SK-N-MC (cell line): Measurements from ENCODE around the gene CRMP1.

ENCODE experiments used
- DNase-seq: peaks from one replicate; pipeline ENCODE4 v3.0.0-alpha.2; 2011; ENCODE audit warnings: low read depth, low spot score
- H3K27ac ChIP-seq: fragments of 200-600 bp; sonication (generic); 2 replicates; pipeline ENCODE4 v1.5.1; 2016; ENCODE audit warnings: mixed run types
- H3K36me3 ChIP-seq: fragments of 200-600 bp; sonication (generic); 2 replicates; pipeline ENCODE4 v1.6.1; 2017; ENCODE audit warnings: antibody characterized with exemption, low read length, mixed read lengths; ENCODE audit not compliant: insufficient read depth
- H3K4me3 ChIP-seq: fragments of 200-600 bp; sonication (generic); 2 replicates; pipeline ENCODE4 v1.5.1; 2016
- H3K9ac ChIP-seq: fragments of 200-600 bp; sonication (generic); 2 replicates; pipeline ENCODE4 v1.8.0; 2017; ENCODE audit warnings: mixed run types, mixed read lengths; ENCODE audit not compliant: insufficient read length
- H3K9me3 ChIP-seq: fragments of 200-600 bp; sonication (generic); 2 replicates; pipeline ENCODE4 v1.6.1; 2017; ENCODE audit warnings: low read depth, mild to moderate bottlenecking, antibody characterized with exemption, low read length, moderate library complexity, mixed read lengths
- EZH2 ChIP-seq: fragments of 200-600 bp; sonication (generic); IDR thresholded peaks from one replicate; pipeline ENCODE4 v1.6.1; 2017; ENCODE audit warnings: antibody characterized with exemption
- FOXP2 ChIP-seq: optimal IDR thresholded peaks from 2 replicates; pipeline ENCODE3; 2011; ENCODE audit warnings: mild to moderate bottlenecking, moderate library complexity; ENCODE audit not compliant: insufficient read depth; ENCODE audit errors: extremely low read length, control extremely low read depth
- POLR2AphosphoS5 ChIP-seq: IDR thresholded peaks from 2 replicates; pipeline ENCODE4 v1.6.1; 2012; ENCODE audit warnings: mild to moderate bottlenecking, low read depth, low read length, borderline replicate concordance

CRMP1 gene

DNA sequence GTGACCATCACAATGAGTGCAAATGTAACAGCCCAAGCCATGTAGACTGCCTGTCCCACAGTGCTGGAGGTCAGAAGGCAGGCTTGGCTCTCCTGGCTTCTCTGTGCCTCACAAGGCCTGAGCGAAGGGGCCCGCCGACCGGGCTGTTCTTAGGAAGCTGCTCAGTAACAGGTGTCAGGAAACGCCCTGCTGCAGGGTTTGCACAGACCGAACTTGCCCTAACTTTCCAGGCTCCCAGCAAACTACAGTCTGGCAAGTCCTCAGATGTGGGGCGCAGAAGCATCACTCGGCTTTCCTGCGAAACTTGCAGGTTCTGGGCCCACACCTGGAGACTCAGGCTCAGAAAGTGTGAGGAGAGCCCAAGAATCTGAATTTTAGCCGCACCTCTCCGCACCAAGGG, 87.6 kb downstream of the CRMP1 start:
- no peak overlapping the region for H3K27ac ChIP-seq
- no peak overlapping the region for H3K9ac ChIP-seq
- TF ChIP-seq FOXP2: no peak
- TF ChIP-seq EZH2: no peak
- no peak for TF ChIP-seq POLR2AphosphoS5
- H3K4me3 ChIP-seq: no peak overlapping the region
- no peak for DNase-seq
- no peaks in the 10 kb centered on the region for H3K9me3 ChIP-seq
- peaks cover 1% of the 10 kb centered on the region; the same call in 1 of the 2 replicates for H3K36me3 ChIP-seq

DNA sequence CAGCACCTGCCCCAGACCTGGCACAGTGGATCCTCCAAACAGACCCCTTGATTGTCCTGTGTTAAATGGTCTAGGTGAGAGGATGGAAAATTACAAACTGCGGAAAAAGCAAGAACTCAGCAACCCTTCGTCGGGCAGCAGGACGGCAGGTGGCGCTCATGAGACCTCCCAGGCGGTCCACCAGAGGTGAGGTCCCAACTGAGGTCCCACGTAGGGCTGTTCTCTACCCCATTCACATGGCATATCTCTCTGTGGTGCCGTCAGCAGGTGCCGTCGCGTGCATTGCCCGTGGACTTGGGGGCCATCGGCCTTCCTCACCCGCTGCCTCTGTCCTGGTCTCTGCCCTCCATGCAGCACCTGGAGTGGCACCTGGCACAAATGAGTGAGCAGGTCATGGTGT, 88.2 kb downstream of the CRMP1 start:
- no peaks in the 10 kb centered on the region for H3K9me3 ChIP-seq
- no peaks in the 10 kb centered on the region; the same call in 1 of the 2 replicates for H3K36me3 ChIP-seq
- H3K27ac ChIP-seq: no peak overlapping the region
- H3K9ac ChIP-seq: no peak overlapping the region
- TF ChIP-seq EZH2 (no peak), POLR2AphosphoS5 (no peak), FOXP2 (no peak)
- no peak for DNase-seq
- no peak overlapping the region for H3K4me3 ChIP-seq

DNA sequence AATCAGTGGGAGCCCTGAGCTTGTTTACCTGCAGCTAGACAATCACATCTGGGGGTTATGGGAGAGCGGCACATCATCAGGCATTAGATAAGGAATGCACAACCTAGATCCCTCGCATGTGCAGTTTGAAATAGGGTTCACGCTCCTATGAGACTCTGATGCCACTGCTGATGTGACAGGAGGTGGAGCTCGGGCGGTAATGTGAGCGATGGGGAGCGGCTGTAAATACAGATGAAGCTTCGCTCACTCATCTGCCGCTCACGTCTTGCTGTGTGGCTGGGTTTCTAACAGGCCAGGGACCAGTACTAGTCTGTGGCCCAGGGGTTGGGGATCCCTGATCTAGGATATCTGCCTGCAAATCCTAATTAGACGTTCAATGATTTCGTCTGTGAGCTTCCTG, 90.3 kb downstream of the CRMP1 start:
- no peaks in the 10 kb centered on the region for H3K9me3 ChIP-seq
- DNase-seq: no peak
- H3K9ac ChIP-seq: no peak overlapping the region
- TF ChIP-seq FOXP2 (no peak), POLR2AphosphoS5 (no peak), EZH2 (no peak)
- H3K4me3 ChIP-seq: no peak overlapping the region
- no peak overlapping the region for H3K27ac ChIP-seq
- no peaks in the 10 kb centered on the region; the same call in 1 of the 2 replicates for H3K36me3 ChIP-seq

DNA sequence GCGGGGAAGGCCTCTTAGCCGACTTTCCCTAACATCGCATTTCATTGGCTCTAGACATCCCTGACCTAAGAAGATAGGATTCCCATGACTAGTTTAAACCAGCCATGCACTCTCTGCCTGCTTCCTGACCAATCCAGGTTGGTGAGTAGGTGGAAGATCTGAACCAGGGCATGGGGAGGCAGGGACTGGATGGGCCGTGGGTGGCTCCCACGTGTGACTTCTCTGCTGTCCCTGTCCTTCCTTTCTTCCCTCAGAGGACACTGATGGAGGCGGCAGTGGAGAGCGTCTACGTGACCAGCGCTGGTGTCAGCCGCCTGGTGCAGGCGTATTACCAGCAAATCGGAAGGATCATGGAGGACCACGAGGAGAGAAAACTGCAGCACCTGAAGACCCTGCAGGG, 91.2 kb downstream of the CRMP1 start:
- TF ChIP-seq FOXP2 (no peak), EZH2 (no peak), POLR2AphosphoS5 (no peak)
- no peak overlapping the region for H3K27ac ChIP-seq
- no peak overlapping the region for H3K4me3 ChIP-seq
- H3K36me3 ChIP-seq: no peaks in the 10 kb centered on the region; the same call in 1 of the 2 replicates
- no peak for DNase-seq
- no peak overlapping the region for H3K9ac ChIP-seq
- no peaks in the 10 kb centered on the region for H3K9me3 ChIP-seq

DNA sequence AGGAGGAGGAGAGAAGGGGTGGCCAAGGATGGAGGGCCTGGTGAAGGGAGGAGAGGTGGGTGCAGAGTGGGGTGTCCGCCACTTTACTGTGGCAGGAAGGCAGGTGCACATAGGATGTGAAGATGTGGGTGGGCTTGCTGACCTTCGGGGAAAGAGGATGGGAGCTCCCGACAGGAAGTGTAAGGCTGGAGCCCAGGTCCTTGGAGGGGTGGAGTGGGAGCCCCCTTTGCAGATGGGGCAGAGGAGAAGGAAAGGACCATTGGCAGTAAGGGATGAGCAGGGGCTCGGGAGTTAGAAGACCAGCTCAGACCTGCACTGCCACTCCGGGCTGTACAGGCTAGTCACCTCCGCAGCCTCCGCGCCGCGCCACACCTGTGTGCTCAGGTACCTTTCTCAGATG, 92.4 kb downstream of the CRMP1 start:
- no peak for DNase-seq
- Histone ChIP-seq H3K27ac (no peak overlapping the region), H3K9me3 (no peaks in the 10 kb centered on the region), H3K4me3 (no peak overlapping the region), H3K36me3 (no peaks in the 10 kb centered on the region; the same call in 1 of the 2 replicates), H3K9ac (no peak overlapping the region)
- TF ChIP-seq FOXP2 (no peak), POLR2AphosphoS5 (no peak), EZH2 (no peak)

DNA sequence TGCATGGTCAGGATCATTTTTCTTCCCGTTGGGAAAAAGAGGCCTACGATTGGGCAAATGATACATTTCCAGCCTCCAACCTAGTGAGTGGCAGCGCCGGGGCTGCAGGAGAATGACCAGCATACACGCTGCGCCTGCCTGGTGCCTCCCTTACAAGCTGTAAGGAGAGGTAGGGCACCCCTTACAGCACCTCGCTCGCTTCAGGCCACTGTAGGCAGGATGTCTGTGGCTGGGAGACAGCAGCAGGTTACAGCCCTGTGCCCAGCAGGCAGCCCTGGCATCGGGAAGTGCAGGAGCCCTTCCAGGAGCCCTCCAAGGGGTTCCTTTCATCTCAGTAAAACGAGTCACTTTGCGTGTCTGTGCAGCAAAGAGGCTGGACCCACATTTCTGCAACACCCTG, 93.5 kb downstream of the CRMP1 start:
- no peak for DNase-seq
- peaks cover 4% of the 10 kb centered on the region; the same call in 1 of the 2 replicates for H3K36me3 ChIP-seq

DNA sequence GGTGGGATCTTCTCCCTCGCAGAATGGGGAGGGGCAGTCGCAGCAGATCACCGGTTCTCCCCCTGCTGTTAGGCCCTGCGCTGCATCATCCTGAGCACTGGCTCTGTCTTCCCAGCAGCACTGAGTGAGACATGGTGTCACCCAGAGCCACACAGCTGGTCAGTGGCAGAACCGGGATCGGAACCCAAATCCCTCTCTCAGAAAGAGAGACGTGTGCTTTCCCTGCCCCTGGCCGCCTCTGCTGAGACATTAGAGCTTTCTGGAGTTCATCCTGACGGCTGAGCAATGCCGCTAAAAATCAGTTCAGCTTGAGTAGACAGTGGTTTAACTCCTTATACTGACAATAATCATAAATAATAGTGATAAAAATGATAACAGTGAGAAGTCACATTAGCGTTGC, 93.9 kb downstream of the CRMP1 start:
- no peak overlapping the region for H3K4me3 ChIP-seq
- H3K9ac ChIP-seq: no peak overlapping the region
- no peak for DNase-seq
- H3K27ac ChIP-seq: no peak overlapping the region
- TF ChIP-seq POLR2AphosphoS5: no peak
- TF ChIP-seq EZH2: no peak
- no peak for TF ChIP-seq FOXP2
- peaks cover 4% of the 10 kb centered on the region; the same call in 1 of the 2 replicates for H3K36me3 ChIP-seq
- H3K9me3 ChIP-seq: no peaks in the 10 kb centered on the region

More for the DNA sequence above, 93.5 kb downstream of the CRMP1 start:
- no peak overlapping the region for H3K27ac ChIP-seq
- H3K9me3 ChIP-seq: no peaks in the 10 kb centered on the region
- TF ChIP-seq EZH2 (no peak), POLR2AphosphoS5 (no peak), FOXP2 (no peak)
- no peak overlapping the region for H3K9ac ChIP-seq
- H3K4me3 ChIP-seq: no peak overlapping the region

DNA sequence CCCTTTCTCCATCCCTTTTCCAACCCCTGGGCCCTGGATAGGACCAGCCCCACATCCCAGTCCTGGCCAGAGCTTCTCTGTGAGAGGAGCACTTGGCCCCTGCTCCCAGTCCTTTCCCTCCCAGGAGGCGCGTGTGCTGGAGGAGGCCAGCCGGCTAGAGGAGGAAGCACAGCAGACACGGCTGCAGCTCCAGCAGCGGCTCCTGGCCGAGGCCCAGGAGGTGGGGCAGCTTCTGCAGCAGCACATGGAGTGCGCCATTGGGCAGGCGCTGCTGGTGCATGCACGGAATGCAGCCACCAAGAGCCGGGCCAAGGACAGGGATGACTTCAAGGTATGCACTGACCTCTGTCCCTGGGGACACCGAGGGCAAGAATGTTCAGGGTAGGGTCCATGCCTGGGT, 94.4 kb downstream of the CRMP1 start:
- no peak overlapping the region for H3K27ac ChIP-seq
- peaks cover 4% of the 10 kb centered on the region; the same call in 1 of the 2 replicates for H3K36me3 ChIP-seq
- H3K9ac ChIP-seq: no peak overlapping the region
- no peaks in the 10 kb centered on the region for H3K9me3 ChIP-seq
- DNase-seq: no peak
- TF ChIP-seq EZH2 (no peak), POLR2AphosphoS5 (no peak), FOXP2 (no peak)
- H3K4me3 ChIP-seq: no peak overlapping the region

DNA sequence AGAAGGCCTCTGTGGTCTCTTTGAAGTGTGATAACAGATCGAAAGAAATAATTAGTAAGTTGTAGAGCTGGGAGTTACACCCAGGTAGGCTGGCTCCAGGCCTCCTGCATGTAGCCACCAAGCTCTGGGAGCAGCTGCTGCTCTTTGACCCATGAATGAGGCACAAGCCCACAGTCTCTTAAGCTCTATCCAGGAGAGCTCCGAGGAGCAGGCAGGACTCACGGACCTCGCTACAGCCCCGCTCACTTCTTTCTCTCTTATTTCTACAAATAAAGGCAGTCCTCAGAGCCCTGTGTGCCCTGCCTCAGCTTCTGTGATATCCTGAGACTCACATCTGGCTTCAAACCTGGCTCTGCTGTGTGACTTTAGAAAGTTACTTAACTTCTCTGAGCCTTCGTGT, 95.0 kb downstream of the CRMP1 start:
- H3K4me3 ChIP-seq: no peak overlapping the region
- no peak overlapping the region for H3K9ac ChIP-seq
- no peak overlapping the region for H3K27ac ChIP-seq
- TF ChIP-seq POLR2AphosphoS5 (no peak), EZH2 (no peak), FOXP2 (no peak)
- H3K36me3 ChIP-seq: peaks cover 4% of the 10 kb centered on the region; the same call in 1 of the 2 replicates
- no peaks in the 10 kb centered on the region for H3K9me3 ChIP-seq
- no peak for DNase-seq
